Activated naive CD4-positive, alpha-beta T cell treated with anti-CD3 and anti-CD28 coated beads, Interleukin-2, amount 50 U/mL, for 24 hours (primary cell): ENCODE measurements around the gene EML6.

ENCODE experiments used
- H3K27ac Mint-ChIP-seq: one replicate; pipeline ENCODE4 v1.8.0; 2021; ENCODE audit warnings: mild to moderate bottlenecking, mixed read lengths
- H3K27me3 Mint-ChIP-seq: one replicate; pipeline ENCODE4 v1.8.0; 2021; ENCODE audit warnings: mixed read lengths
- H3K36me3 Mint-ChIP-seq: one replicate; pipeline ENCODE4 v1.8.0; 2021; ENCODE audit warnings: mixed read lengths
- H3K4me1 Mint-ChIP-seq: one replicate; pipeline ENCODE4 v1.8.0; 2021; ENCODE audit warnings: mixed read lengths
- H3K4me3 Mint-ChIP-seq: one replicate; pipeline ENCODE4 v1.8.0; 2021; ENCODE audit warnings: mild to moderate bottlenecking, mixed read lengths
- H3K9me3 Mint-ChIP-seq: one replicate; pipeline ENCODE4 v1.8.0; 2021; ENCODE audit warnings: mixed read lengths

The EML6 gene

DNA sequence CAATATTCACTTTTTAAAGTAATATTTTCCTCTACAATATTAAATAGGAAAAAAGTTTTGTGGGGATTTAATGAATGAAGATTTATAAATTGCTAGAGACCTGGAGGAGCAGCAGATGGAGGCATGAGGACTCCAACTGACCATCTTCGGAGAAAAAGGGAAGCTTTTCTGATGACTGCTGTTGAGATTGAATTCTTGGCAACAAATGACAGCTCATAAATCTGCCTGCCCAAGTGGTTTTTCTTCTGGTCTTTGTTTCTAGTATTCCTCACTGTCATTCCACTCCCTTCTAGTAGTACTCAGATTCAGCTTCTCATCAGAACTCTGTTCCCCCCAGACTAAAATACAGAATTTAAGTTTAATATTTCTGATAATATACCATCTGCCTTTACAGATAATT lies 157.0 kb downstream of the EML6 start:
- no peak overlapping the region for H3K27ac Mint-ChIP-seq

GRCh38 chr2:54881759-54882158 lies 158.3 kb downstream of the EML6 start:
- Mint-ChIP-seq H3K27me3 (peaks cover 5% of the 10 kb centered on the region), H3K9me3 (no peaks in the 10 kb centered on the region), H3K27ac (no peak overlapping the region), H3K36me3 (no peaks in the 10 kb centered on the region), H3K4me1 (no peaks in the 10 kb centered on the region), H3K4me3 (no peak overlapping the region)

More for the DNA sequence above, 157.0 kb downstream of the EML6 start:
- H3K27me3 Mint-ChIP-seq = peaks cover 4% of the 10 kb centered on the region
- H3K9me3 Mint-ChIP-seq = no peaks in the 10 kb centered on the region
- no peaks in the 10 kb centered on the region for H3K4me1 Mint-ChIP-seq
- no peak overlapping the region for H3K4me3 Mint-ChIP-seq
- no peaks in the 10 kb centered on the region for H3K36me3 Mint-ChIP-seq

DNA sequence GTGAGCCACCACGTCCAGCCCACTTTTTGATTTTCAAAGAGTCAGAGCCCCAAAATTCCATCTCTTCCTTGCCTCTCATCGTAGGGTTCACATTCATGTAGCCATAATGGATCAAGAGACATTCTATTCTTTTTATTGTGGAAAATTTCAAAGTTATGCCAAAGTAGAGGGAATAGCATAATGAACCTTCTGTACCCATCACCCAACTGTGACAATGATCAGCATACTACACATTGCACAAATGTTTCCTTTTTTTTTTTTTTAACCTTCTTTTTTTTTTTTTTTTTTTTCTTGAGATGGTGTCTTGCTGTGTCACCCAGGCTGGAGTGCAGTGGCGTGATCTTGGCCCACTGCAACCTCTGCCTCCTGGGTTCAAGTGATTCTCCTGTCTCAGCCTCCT lies 162.4 kb downstream of the EML6 start:
- H3K9me3 Mint-ChIP-seq = no peaks in the 10 kb centered on the region
- H3K4me1 Mint-ChIP-seq = no peaks in the 10 kb centered on the region
- H3K27ac Mint-ChIP-seq = no peak overlapping the region
- H3K27me3 Mint-ChIP-seq = peaks cover 3% of the 10 kb centered on the region
- peaks cover 2% of the 10 kb centered on the region for H3K36me3 Mint-ChIP-seq
- H3K4me3 Mint-ChIP-seq = no peak overlapping the region

- Mint-ChIP-seq H3K36me3 (peaks cover 2% of the 10 kb centered on the region), H3K9me3 (no peaks in the 10 kb centered on the region), H3K4me1 (no peaks in the 10 kb centered on the region), H3K4me3 (no peak overlapping the region), H3K27ac (no peak overlapping the region), H3K27me3 (peaks cover 3% of the 10 kb centered on the region)
Measured at GRCh38 chr2:54887850-54888545, 164.5 kb downstream of the EML6 start.

- Mint-ChIP-seq H3K27ac (no peak overlapping the region), H3K4me1 (no peaks in the 10 kb centered on the region), H3K27me3 (peaks cover 3% of the 10 kb centered on the region), H3K9me3 (no peaks in the 10 kb centered on the region), H3K4me3 (no peak overlapping the region), H3K36me3 (peaks cover 2% of the 10 kb centered on the region)
Measured at GRCh38 chr2:54889053-54889452, 165.6 kb downstream of the EML6 start.

DNA sequence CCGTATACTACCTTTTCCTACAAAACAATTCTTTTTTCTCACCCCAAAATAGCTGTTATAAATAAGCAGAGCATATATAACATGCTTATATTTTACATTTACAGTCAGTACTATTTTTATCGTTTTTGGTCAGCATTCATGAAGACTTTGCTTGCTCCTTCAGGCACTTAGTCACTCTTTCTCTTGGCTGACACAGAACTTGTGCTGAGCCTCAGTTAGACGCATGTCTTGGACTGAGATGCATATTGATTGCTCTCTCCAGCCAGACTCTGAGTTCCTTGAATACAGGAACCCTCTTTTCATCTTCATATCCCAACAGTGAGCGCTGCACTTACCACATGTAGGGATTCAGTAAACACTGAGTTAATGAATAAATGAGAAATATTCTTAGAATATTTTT lies 168.4 kb downstream of the EML6 start:
- H3K4me3 Mint-ChIP-seq = no peak overlapping the region
- H3K27me3 Mint-ChIP-seq = peaks cover 1% of the 10 kb centered on the region
- peaks cover under 1% of the 10 kb centered on the region for H3K4me1 Mint-ChIP-seq
- no peak overlapping the region for H3K27ac Mint-ChIP-seq
- H3K36me3 Mint-ChIP-seq = peaks cover 2% of the 10 kb centered on the region
- no peaks in the 10 kb centered on the region for H3K9me3 Mint-ChIP-seq

DNA sequence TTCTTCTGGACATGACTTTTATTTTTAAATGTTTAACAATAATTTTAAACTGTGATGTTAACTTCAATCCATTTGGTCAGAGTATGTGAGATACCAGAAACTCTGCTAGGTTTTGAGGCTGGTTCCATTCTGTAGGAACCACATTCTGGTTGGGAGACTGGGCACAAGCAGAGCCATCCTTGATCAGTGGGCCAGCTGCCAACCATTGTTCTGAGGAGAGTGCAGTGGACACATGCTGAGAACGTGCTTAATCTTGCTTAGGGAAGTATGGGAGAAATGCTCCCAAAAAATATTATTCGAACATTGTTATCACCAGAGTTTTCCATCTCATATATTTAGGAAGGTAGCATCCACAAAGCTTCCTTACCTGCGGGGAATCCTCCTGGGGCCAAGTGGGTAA lies 171.0 kb downstream of the EML6 start:
- H3K9me3 Mint-ChIP-seq = no peaks in the 10 kb centered on the region
- H3K36me3 Mint-ChIP-seq = peaks cover 2% of the 10 kb centered on the region
- H3K4me3 Mint-ChIP-seq = no peak overlapping the region
- H3K27ac Mint-ChIP-seq = no peak overlapping the region
- no peaks in the 10 kb centered on the region for H3K27me3 Mint-ChIP-seq
- H3K4me1 Mint-ChIP-seq = peaks cover 24% of the 10 kb centered on the region

DNA sequence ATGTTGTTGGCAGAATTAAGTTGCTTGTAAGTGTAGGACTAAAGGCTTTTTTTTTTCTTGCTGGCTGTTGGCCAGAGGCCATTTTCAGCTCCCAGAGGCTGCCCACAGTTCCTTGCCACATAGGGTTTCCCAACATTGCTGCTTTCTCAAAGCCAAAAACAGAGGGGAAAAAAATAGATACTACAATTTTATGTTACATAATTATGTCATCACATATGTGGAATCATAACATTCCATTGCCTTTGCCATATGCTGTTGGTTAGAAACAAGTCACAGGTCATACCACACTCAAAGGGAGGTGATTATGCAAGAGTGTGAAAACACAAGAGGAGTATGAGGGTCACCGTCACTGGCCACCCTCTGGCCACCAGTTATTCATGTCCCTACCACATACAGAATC lies 172.3 kb downstream of the EML6 start:
- Mint-ChIP-seq H3K4me1 (peaks cover 24% of the 10 kb centered on the region), H3K36me3 (no peaks in the 10 kb centered on the region), H3K9me3 (no peaks in the 10 kb centered on the region), H3K27me3 (no peaks in the 10 kb centered on the region), H3K27ac (no peak overlapping the region), H3K4me3 (no peak overlapping the region)

DNA sequence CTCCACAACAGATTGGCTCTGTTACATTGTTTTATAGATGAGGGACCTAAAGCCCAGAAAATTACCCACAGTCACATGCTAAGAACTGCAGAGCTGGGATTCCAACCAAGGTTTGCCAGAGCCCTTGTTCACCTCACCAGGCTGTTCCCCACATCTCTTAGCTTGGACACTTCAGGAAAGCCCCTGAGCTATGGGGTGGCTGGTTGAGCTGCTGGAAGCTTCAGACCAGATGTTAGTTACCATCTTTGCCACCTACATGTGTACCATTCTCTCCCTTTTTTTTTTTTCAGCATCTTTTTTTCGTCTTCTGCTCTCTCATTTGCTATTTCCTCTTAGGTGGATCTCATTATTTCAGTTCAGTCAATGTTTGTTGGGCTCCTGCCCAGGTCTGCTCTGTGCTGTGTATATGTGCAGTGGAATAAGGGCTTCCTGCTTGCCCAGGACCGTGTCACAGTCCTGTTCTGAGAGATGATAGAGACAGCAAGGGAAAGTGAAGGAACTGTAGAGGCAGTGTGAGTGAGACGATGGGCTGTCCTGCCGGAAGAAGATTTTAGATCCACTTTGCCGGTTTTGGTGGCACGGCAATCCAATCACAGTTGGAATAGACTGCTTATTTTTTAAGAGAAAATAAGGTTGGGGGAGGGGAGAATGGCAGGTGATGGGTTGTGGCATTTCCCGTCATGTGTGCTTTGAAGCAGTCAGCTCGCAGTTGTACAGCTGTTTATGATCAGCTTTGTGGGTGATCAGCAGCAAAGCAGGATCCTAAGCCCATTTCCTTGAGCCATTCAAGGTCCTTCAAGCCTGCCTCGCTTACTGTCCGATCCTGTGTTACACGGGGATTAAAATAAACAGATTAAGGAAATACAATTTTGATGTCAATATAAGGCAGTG lies 174.2 kb downstream of the EML6 start:
- H3K36me3 Mint-ChIP-seq = no peaks in the 10 kb centered on the region
- H3K4me1 Mint-ChIP-seq = peaks cover 24% of the 10 kb centered on the region
- peak overlapping the region; percentile 93 for H3K27ac Mint-ChIP-seq
- no peaks in the 10 kb centered on the region for H3K9me3 Mint-ChIP-seq
- H3K27me3 Mint-ChIP-seq = no peaks in the 10 kb centered on the region
- peak overlapping the region; percentile 56 for H3K4me3 Mint-ChIP-seq

DNA sequence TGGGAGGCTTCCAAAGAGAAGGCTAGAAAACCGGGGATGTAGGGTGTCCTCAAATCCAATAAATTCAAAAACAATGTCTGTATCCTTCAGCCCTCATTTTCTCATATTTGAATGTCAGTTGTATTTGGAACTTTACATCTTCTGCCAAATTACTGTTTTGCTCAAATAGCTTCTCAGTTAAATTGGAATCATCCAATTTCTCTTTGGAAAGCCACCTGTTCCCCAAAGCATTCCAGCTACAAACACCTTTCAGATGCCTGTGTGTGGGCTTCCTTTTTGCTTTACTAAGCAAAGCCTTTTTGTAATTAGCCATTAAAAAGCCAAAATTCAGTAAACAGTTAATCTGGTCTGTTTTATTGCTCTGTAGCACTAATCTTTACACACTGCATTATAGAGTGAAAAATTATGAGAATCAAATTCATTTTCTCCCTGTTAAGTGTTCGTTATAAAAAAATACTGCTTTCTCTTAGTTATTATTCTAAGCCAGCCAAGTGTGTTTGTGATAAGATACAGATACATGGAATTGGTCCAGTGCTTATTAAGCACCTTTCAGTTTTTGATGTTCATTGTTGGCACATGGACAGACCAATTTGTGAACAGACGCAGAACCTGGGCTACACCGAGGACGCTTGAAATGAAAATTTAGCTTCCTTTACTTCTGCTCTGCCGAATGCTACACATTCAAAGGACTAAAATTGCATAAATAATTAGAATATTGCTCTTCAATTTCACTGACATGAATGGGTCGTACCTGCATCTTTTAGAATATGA lies 175.2 kb downstream of the EML6 start:
- Mint-ChIP-seq H3K27ac (peak overlapping the region; percentile 63), H3K9me3 (no peaks in the 10 kb centered on the region), H3K4me1 (peaks cover 25% of the 10 kb centered on the region), H3K36me3 (no peaks in the 10 kb centered on the region), H3K4me3 (peak overlapping the region; percentile 56), H3K27me3 (no peaks in the 10 kb centered on the region)

GRCh38 chr2:54899576-54900200 lies 176.2 kb downstream of the EML6 start:
- Mint-ChIP-seq H3K4me1 (peaks cover 35% of the 10 kb centered on the region), H3K4me3 (no peak overlapping the region), H3K27me3 (no peaks in the 10 kb centered on the region), H3K36me3 (no peaks in the 10 kb centered on the region), H3K9me3 (no peaks in the 10 kb centered on the region), H3K27ac (no peak overlapping the region)

DNA sequence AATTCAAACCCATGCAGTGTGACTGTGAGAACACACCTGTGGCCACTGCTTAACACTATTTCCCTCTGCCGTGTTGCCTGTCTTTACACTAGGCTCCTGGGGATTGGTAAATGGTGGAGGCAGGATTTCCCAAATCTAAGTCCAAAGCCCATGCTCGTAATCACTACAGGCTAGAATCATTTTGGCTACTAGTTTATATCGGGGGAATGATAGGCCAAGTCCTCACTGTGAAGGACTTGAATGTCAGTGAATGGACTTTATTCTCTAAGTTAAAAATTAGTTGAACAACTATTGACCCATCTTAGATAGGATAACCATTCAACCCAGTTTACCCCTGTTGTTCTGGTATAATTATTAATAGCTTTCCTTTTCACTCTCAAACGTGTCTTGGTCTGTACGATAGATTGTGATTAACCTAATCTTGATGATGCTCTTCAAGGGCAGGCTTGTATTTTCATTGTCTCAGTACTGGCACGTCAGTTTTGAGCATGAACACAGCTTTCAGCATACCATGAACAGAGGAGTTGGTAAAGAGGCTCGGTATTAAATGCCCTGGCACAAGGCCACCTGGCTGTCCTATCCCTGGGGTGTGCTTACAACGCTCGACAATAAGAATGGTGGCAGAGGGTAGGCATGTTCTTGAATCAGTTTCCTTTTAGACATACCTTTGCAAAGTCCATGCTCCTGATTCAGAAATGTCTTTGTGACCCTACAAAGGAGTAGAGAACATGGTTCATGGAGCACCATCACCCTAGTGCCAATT lies 177.9 kb downstream of the EML6 start:
- H3K4me1 Mint-ChIP-seq = peaks cover 35% of the 10 kb centered on the region
- H3K27ac Mint-ChIP-seq = no peak overlapping the region
- H3K9me3 Mint-ChIP-seq = no peaks in the 10 kb centered on the region
- no peaks in the 10 kb centered on the region for H3K27me3 Mint-ChIP-seq
- H3K36me3 Mint-ChIP-seq = no peaks in the 10 kb centered on the region
- H3K4me3 Mint-ChIP-seq = no peak overlapping the region

DNA sequence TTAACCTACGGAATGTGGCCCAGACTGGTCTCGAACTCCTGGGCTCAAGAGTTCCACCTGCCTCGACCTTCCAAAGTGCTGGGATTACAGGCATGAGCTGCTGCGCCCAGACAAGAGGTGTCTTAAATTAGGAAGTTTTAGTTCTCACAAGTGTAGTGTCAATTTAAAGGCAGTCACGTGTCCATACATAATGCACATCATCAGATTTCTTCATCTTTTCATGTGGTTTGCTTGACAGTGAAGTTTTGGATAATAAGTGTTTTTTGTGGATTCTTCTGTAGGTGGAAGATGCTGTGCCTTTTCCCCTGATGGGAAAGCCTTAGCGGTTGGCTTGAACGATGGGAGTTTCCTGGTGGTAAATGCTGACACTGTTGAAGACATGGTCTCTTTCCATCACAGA lies 179.3 kb downstream of the EML6 start:
- Mint-ChIP-seq H3K4me3 (no peak overlapping the region), H3K9me3 (no peaks in the 10 kb centered on the region), H3K4me1 (peaks cover 26% of the 10 kb centered on the region), H3K27ac (no peak overlapping the region), H3K36me3 (no peaks in the 10 kb centered on the region), H3K27me3 (no peaks in the 10 kb centered on the region)

DNA sequence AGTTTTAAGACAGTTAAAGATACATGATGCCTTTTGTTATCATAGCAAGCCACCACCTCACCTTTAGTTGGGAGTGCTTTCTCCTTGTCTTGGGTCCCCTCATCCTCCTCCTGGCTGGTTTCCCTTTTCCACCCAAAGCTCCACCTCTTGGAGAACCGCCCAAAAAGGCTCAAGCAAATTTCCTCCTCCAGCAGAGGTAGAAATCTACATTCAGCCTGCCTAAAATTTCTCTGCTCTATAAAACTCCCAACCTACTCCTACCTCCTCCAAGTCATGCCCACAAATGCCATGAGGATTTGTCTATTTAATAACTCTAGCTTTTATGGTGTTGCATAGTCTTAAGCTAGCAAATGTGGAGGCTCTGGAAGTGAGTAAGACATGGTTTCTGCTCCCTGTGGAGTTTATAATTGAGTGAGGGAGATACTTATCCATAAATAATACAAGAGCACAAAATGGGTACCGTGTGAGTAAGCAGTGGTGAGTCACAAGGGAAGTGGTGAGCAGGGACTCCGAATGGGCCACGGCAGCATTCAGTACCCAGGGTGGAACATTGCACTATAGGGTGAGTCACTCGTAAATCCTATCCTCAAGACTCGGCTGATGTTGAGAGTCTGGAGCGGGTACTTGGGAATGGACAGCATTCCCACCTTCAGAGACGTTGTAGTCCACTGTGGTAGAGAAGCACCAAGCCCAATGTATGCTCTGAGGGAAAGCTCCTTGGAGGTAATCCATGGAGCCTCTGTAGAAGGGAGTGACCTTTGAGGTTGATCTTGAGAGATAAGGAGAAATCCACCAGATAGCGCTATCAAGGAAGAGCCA lies 180.5 kb downstream of the EML6 start:
- Mint-ChIP-seq H3K4me1 (peaks cover 14% of the 10 kb centered on the region), H3K27me3 (no peaks in the 10 kb centered on the region), H3K4me3 (no peak overlapping the region), H3K36me3 (no peaks in the 10 kb centered on the region), H3K9me3 (no peaks in the 10 kb centered on the region), H3K27ac (peak overlapping the region; percentile 76)
